NCI-H2196 treated with DMSO at 0.1 percent for 48 hours (cell line): Measurements from ENCODE around the gene ANKH.
"Not testable (repeated sequence)": the region's sequence is repeated elsewhere in the genome, so short reads cannot be mapped to it uniquely, and the experiment has no call there.

ENCODE experiments used
- DNase-seq: peaks from one replicate; lab custom pipeline; 2025; ENCODE audit not compliant: unreplicated experiment; lab: John Stamatoyannopoulos, UW

Gene ANKH

GRCh38 chr5:14871214-14872069 lies at the start of gene ANKH:
Gene ANKH, minus strand, starts transcription at chr5:14871778. Its CDS starts 331 bp downstream, at chr5:14871447.
- DNase-seq: peak; percentile 61

GRCh38 chr5:14920121-14920520 lies 48.5 kb upstream of the ANKH start:
- no peak for DNase-seq

- DNase-seq: not testable (repeated sequence)
Measured at GRCh38 chr5:14919106-14919505, 47.5 kb upstream of the ANKH start.

GRCh38 chr5:14917719-14918118 lies 46.1 kb upstream of the ANKH start:
- no peak for DNase-seq

GRCh38 chr5:14915291-14915952 lies 43.8 kb upstream of the ANKH start:
- DNase-seq: no peak

- no peak for DNase-seq
Measured at GRCh38 chr5:14914623-14915260, 43.2 kb upstream of the ANKH start.

- no peak for DNase-seq
Measured at GRCh38 chr5:14914193-14914592, 42.6 kb upstream of the ANKH start.

- no peak for DNase-seq
Measured at GRCh38 chr5:14913096-14913495, 41.5 kb upstream of the ANKH start.

GRCh38 chr5:14912206-14912605 lies 40.6 kb upstream of the ANKH start:
- DNase-seq: no peak

GRCh38 chr5:14909369-14909768 lies 37.8 kb upstream of the ANKH start:
- no peak for DNase-seq

GRCh38 chr5:14908172-14908571 lies 36.6 kb upstream of the ANKH start:
- DNase-seq: no peak

GRCh38 chr5:14906628-14907027 lies 35.0 kb upstream of the ANKH start:
- DNase-seq: no peak

- DNase-seq: no peak
Measured at GRCh38 chr5:14902826-14903560, 31.4 kb upstream of the ANKH start.

- no peak for DNase-seq
Measured at GRCh38 chr5:14901462-14902051, 30.0 kb upstream of the ANKH start.

GRCh38 chr5:14900693-14901461 lies 29.3 kb upstream of the ANKH start:
- no peak for DNase-seq

GRCh38 chr5:14896131-14896530 lies 24.6 kb upstream of the ANKH start:
- DNase-seq: no peak

GRCh38 chr5:14895301-14895700 lies 23.7 kb upstream of the ANKH start:
- DNase-seq: no peak

GRCh38 chr5:14894748-14895147 lies 23.2 kb upstream of the ANKH start:
- DNase-seq: no peak

- DNase-seq: no peak
Measured at GRCh38 chr5:14893381-14893780, 21.8 kb upstream of the ANKH start.

GRCh38 chr5:14890846-14891245 lies 19.3 kb upstream of the ANKH start:
- no peak for DNase-seq
